Endometrial microvascular endothelial cells (primary cell): ENCODE results near the gene HJV. TPM values are rescaled to one million over a fixed set of nuclear protein-coding genes. Genes with fewer than 3 reads are reported as not detected.
"Not testable (repeated sequence)": the region's sequence is repeated elsewhere in the genome, so short reads cannot be mapped to it uniquely, and the experiment has no call there.

ENCODE experiments used
- in situ Hi-C: cut with HindIII; loops from 2 replicates; pipeline ENCODE4 v1.10.0; 2017; ENCODE audit warnings: low sequenced_read_pairs, low pct_unique_long_range_greater_than_20kb; ENCODE audit errors: inconsistent ontology term
- total RNA-seq: library from RNA; depleted of rRNA; stranded (reverse); fragments of >200 nt; gene quantifications from one replicate; pipeline ENCODE4 v1.2.3, GENCODE V29; 2015; ENCODE audit errors: inconsistent ontology term

The HJV gene, protein sequence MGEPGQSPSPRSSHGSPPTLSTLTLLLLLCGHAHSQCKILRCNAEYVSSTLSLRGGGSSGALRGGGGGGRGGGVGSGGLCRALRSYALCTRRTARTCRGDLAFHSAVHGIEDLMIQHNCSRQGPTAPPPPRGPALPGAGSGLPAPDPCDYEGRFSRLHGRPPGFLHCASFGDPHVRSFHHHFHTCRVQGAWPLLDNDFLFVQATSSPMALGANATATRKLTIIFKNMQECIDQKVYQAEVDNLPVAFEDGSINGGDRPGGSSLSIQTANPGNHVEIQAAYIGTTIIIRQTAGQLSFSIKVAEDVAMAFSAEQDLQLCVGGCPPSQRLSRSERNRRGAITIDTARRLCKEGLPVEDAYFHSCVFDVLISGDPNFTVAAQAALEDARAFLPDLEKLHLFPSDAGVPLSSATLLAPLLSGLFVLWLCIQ
- total RNA-seq = not detected

DNA sequence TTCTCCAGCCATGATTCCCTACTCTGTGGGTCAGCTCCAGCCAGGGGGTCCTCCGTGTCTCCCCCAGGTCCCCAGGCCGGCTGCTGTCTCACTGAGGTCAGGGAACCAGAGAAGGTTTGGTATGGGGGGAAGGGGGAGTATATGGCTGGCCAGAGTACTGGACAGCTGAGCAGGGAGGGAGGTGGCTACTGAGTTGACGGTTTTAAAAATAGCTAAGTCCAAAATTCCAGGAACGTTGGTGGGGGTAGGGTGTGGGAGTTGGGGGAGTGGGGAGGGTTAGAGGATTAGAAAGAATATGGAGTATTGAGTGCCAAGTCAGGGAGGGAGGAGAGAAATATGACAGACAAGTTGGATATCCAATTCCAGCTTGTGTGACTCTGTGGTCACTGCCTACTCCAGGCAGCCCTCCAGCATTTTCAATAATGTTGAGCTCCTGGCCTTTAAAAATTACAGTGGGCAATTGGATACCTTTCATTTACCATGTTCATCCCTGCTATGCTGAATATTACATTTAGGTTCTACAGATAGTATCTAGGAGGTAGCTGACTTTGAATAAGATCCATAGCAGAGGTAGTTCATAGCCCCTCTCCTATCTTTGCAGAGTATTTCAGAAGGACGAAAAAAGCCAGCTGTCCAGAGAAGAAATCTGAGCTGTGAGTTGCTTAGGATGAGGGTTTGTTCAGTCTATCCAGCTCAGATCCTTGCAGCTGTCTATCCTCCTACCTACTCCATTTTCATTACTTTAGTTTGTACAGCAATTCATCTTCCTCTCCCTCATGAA lies at the start of gene HJV:
Gene HJV, minus strand, starts transcription at position 114 of the 781 bp plus-strand sequence. CDS start 1,504 bp downstream, outside the sequence.
- in situ Hi-C loops = no loop called here

DNA sequence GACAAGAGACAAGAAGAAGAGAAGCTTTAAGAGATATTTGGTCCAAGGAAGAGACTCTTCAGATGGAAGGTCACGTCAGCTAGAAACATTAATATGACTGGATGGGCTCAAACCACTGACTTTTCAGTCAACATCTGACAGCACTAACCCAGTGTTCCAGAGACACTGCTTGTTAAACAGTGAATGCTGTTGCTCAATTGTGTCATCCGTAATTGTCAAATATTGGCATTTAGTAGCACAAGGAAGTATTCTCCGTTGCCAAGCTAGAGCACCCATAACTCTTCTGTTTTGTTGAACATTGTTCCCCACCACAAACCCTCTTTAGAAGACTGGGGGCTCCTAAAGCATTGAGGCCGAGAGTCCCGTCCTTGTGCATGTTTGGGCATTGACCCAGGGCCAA lies 37.6 kb upstream of the HJV start:
- in situ Hi-C loops = not testable (repeated sequence)

DNA sequence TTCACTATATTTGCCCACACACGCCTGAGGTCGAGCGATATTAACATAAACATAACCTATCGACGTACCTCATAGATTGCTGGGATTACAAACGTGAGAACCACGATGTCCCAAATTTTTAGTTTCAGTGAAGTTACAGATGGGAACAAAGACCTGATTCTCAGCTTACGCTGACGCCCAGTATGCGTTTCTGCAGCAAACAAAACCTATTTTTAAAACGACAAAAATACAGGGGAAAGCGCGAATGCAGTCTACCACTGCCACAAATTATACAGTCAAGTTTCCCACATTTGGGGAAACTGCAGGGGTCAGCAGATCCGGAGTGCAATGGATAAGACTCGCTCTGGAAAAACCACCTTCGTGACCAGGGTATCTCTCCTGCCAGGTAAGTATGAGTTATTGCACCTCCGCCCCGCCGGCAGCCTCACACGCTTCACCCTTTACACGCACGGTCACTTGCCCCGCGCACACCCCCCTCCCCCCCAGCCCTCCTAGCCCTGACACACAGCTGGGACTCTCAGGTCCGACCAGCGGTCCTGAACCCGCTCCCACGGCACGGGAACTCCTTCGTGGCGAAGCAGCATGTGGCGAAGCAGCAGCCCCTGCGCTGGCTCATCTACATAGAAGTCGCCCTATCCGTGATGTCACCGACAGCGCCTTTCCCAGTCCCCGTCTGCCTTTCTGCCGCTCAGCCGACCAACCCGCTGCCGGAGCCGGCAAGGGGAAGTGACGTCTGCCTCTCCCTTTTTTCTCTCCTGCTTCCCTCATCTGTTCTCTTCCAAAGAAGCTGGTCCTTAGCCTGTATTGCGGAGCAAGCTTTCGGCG lies 30.5 kb upstream of the HJV start:
- in situ Hi-C loops = not testable (repeated sequence)

DNA sequence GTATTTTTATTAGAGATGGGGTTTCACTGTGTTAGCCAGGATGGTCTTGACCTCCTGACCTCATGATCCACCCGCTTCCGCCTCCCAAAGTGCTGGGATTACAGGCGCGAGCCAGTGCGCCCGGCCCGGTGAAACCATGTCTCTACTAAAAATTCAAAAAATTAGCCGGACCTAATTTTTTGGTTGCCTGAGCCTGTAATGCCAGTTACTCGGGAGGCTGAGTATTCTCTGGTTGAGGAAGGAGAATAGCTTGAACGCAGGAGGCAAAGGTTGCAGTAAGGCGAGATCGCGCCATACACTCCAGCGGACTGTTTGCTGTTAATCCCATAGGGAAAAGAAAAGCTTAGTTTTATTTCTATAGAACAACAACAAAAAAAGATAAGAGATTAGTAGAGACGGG lies 29.9 kb upstream of the HJV start:
- in situ Hi-C loops = no loop called here

DNA sequence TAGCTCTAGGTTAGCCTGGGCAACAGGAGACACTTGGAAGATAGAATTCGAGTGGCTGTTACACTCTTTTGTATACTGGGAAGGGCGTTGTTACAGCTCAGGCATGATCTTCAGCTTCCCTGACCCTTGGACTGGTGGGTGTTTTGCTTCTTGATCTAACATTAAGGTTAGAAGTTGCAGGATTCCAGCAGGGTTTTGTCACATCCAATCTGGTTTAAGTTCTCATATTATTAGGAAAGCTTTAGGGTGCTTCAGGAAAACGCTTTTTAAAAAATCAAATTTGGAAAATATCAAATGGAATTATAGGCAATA lies 29.1 kb upstream of the HJV start:
- in situ Hi-C loops = not testable (repeated sequence)

DNA sequence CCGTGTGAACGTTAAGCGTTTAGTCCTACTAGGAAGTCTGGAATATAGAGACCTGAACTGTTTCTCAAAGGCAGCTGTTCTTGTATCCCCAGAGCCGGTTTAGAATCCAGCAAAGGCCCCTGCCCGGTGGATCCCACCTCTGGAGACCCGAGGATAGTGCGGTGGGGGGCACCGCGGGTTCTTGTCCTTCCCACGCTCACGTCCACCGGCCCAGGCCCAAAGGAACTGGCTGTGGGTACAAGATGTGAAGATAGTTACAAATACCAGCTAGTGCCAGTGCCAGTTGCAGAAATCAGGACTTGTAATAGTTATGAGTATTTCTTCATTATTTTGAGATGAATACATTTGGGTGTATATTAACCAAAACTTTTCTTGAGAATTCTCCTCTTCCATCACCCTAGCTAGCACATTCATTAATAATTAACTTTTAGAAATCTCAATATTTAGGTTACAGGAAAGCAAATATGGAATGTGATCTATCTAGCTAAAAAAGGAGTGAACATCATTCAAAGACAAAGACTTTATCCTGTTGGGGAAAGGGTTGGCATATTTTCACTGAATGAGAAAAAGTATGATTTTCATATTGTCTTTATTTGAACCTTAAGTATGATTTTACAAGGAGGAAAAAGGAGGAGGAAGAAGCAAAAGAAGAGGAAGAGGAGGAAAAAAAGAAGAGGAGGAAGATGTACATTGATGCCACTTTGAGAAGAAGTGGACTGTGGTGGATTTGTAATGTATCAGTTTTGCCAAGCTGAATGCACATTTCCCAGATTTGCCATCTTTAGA lies 28.5 kb upstream of the HJV start:
- in situ Hi-C loops = not testable (repeated sequence)

DNA sequence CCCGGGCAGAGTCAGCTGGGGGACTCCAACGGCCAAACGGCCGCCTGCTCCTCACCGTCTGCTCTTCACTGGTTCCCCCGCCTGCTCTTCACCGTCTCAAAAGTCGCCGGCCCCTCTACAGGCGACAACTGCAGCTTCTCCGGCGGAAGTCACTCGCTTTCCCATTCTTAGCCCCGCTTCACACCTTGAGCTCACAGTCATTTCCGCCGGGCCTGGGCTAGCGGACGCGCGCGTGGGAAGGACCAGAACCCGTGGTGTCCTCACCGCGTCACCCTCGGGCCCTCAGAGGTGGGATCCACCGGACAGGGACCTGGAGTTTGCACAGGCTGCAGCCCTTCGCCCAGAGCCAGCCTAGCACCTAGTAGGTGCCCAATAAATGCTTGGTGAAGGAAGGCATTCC lies 27.9 kb upstream of the HJV start:
- in situ Hi-C loops = no loop called here

DNA sequence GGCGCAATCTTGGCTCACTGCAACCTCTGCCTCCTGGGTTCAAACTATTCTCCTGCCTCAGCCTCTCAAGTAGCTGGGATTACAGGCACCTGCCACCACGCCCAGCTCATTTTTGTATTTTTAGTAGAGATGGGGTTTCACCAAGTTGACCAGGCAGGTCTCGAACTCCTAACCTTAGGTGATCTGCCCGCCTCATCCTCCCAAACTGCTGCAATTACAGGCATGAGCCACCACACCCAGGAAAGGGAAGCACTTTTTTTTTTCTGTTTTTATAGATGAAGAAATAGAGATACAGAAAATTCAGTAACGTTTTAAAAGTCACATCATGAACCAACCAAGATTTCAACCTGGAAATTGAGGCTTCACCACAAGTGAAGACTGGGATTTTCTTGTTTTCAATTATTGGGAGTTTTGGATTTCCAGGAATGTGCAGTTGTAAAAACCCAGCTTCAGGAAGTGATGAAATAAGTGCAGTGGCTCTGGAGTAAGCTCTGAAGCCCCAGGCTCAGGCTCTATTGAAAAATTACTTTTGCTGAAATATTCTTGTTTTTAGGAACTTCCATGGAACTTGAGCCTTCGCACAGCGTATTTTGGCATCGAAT lies 27.1 kb upstream of the HJV start:
- in situ Hi-C loops = not testable (repeated sequence)

DNA sequence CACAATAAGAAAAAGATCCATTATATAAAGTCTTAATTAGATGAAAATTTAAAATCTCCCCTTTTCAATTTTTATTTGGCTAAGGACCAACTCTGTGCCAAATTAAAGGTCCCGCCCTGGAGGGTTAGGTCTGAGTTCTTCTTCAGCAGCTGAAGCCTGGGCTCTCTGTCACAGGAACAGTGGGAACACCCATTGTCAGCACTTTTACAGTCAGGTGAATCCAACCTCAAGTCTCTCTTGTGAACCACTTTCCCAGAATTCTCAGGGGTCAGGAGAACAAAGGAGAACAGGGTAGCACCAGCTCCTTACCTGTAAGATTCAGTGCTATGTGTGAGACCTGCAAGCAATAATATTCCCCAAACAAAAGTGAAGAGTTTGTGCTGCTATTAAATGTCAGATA lies 25.1 kb upstream of the HJV start:
- in situ Hi-C loops = no loop called here

DNA sequence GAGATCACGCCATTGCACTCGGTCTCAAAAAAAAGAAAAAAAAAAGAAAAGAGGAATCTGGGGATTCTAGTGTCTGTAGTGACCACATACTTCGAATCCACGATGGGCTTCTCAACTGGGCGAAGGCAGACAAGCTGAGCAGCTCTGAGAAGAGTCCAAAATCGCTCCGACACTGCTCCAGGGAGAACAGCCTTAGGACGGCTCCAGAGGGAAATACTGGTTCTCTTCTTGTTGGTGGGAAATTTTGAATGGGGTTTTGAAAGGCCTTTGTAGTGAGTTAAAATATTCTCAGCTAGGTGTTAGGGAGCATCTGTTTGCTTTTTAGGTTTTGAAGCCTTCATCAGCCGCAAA lies 18.3 kb upstream of the HJV start:
- in situ Hi-C loops = no loop called here

DNA sequence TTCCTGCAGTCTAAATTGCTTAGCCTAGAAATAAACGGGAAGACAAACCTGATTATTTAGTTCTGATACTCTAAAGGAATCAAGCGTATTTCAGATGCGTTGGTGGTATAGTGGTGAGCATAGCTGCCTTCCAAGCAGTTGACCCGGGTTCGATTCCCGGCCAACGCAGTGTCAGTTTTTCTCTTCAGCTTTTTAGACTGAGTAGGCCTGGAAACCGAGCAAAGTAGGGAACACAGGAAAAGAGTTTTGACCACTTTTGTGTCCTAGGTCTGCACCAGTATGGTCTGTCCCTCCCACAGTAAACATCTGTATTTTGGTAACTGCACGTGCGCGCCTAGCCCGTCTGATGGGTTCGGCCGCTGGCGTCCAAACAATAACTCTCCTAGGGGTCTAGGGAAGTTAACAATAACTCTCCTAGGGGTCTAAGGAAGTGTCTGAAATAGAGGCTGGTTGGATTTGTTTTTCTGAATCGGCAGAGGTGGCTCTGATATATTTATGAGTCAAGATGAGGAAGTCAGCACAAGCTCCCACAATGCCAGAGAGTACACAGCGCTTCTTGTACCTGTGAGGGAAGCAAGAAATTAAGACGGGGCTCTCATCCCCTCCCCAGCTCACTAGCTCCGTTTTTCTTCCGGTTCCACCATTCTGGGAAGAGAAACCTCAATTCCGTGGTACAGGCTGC lies 15.6 kb upstream of the HJV start:
- in situ Hi-C loops = no loop called here

DNA sequence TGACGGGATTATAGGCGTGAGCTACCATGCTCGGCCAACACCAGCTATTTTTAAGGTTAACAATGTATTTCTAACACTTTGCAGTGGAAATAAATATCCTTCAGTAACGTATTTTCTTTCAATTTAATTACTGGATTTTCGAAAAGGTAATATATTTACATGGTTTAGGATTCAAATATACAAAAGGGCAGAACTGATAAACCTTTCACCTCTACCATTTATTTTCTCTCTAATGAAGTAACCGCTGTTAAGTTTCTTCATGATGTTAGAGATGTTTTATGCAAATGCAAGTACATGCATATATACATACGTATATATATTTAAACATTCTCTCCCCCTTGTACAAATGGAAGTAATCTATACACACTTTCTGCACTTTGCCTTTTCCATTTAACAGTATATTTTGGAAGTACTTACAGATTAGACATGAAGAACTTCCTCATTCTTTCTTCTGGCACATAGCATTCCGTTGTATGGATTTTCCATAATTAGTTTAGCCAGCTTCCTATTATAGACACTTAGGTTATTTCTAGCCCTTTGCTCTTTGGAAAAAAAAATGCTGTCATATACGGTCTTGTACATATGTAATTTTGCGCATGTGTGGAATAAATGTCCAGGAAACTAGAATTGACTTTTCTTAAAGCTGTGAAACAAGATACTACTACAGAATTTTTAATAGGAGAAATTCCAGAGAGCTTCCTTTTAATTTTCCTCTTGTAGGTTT lies 14.9 kb upstream of the HJV start:
- in situ Hi-C loops = no loop called here

DNA sequence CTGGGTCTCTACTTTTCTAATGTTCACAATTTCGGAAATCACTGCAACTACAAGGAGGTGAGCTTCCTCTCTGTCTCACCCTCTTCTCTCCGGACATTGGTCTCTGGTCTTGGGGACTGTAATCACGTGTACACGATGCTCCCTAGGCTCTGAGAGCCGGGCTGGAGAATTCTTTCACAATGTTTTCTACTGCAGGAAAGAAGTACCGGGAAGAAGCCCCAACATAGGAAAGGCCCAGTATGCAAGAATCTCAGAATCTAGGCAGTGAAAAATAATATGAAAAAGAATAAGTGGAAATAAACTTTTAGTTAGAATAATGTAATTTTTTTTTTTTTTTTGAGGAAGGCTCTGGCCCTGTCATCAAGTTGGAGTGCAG lies 13.5 kb upstream of the HJV start:
- in situ Hi-C loops = no loop called here

DNA sequence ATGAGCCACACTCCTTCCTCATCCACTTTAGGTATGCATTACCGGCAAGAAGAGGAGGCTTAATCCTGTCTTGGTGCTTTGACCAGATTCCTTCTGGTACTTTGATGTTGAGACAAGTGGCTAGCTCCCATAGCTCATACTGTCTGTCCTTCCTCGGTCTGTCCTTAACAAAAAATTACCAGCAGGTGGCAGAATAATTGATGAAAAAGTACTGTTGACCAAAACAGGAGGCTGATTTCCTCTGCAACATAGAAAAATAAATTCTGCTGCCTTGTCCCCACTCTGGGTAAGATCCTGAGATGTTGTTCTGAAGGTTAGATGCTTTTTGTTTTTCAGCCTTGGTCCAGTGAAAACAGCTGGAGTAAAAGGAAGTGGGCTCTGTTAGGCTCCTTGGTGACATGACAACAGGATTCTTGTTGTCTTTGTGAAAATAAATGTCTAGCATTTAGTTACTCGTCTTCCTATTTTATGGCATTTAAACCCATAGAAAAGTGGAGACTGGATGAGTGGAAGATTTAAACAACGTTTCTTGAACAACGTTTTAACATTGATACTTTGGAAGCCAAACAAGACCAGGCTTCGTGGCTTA lies 11.2 kb upstream of the HJV start:
- in situ Hi-C loops = no loop called here

DNA sequence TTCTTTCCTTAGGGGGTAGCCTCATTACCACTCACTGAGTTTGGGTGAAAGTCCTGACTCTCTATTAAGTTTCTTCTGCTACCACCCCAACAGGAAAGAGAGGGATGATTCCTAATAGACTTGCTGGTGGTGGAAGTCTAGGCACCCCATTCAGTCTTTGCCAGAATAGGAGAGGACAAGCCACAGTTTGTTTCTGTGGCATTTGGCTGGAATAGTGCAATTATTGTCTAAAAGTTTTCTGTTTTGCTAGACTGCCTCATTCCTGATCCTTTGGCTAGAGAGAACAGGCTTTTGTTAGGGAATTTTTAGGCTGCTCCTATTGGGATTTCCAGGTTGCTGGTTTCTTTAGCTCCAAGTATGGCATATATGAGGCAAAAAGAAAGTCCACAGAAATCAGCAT lies 9.9 kb upstream of the HJV start:
- in situ Hi-C loops = no loop called here

DNA sequence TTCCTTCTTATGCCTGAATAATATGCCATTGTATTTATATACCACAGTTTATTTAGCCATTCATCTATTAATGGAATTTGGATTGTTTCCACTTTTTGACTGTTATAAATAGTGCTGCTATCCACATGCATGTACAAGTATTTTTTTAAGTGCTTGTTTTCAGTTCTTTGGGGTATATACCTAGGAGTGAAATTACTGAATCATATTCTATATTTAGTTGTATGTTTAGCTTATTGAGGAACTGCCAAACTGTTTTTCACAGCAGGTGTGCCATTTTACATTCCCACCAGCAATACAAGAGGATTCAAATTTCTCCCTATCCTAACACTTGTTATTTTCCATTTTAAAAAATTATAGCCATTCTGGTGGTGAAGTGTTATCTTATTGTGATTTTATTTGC lies 7.6 kb upstream of the HJV start:
- in situ Hi-C loops = no loop called here

DNA sequence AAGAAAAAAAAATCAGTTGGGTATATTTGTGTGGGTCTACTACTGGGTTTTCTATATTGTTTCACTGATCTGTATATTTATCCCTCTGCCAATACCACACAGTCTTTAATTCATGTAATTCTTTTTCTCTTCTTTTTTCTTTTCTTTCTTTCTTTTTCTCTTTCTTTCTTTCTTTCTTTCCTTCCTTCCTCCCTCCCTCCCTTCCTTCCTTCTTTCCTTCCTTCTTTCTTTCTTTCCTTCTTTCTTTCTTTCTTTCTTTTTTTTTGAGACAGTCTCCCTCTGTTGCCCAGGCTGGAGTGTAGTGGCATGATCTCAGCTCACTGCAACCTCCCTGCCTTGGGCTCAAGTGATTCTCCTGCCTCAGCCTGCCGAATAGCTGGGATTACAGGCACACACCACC lies 5.1 kb upstream of the HJV start:
- in situ Hi-C loops = not testable (repeated sequence)
